PC-3 (cell line): ENCODE measurements around the gene CRYBA1. TPM values are rescaled to one million over a fixed set of nuclear protein-coding genes. Genes with fewer than 3 reads are reported as not detected.

Source experiments
- ATAC-seq: fragments of 200-7000 bp; cut with Tn5 transposase; 2 replicates; pipeline ENCODE4 v1.9.1; 2020; ENCODE audit warnings: mild to moderate bottlenecking, moderate library complexity
- BruUV-seq: library from RNA; stranded (reverse); fragments of 400-500 nt; replicated peaks from 2 replicates; lab custom pipeline; 2021; lab: Mats Ljungman, UMichigan
- CTCF ChIA-PET: fragments of 300-600 bp; sonication (Branson Sonifier 250); formaldehyde crosslinking; loops from one replicate; lab custom pipeline; 2022; ENCODE audit warnings: antibody characterized with exemption; lab: Charles Lee
- POLR2A ChIA-PET: fragments of 300-600 bp; sonication (Branson Sonifier 250); formaldehyde crosslinking; loops from one replicate; lab custom pipeline; 2022; ENCODE audit warnings: antibody characterized with exemption; ENCODE audit not compliant: unreplicated experiment; lab: Charles Lee
- DNase-seq: peaks from one replicate; pipeline ENCODE4 v3.0.0-alpha.2; 2015
- H2AFZ ChIP-seq: fragments of 300-600 bp; sonication (generic); 2 replicates; pipeline ENCODE4 v1.6.0; 2016; ENCODE audit warnings: antibody characterized with exemption, low read length
- H3F3A ChIP-seq: fragments of 300-600 bp; sonication (generic); one replicate; pipeline ENCODE4 v1.6.0; 2017; ENCODE audit warnings: antibody characterized with exemption, low read length, control low read depth, mild to moderate bottlenecking; ENCODE audit not compliant: unreplicated experiment
- H3K27ac ChIP-seq: fragments of 300-600 bp; sonication (generic); 2 replicates; pipeline ENCODE4 v1.5.1; 2016; ENCODE audit warnings: mild to moderate bottlenecking, low read length
- H3K27me3 ChIP-seq: fragments of 300-600 bp; sonication (generic); 2 replicates; pipeline ENCODE4 v1.6.1; 2016; ENCODE audit warnings: low read length, mixed read lengths
- H3K36me3 ChIP-seq: fragments of 300-600 bp; sonication (generic); 2 replicates; pipeline ENCODE4 v1.6.1; 2016; ENCODE audit warnings: low read depth, mixed run types, low read length, mixed read lengths
- H3K4me1 ChIP-seq: fragments of 300-600 bp; sonication (generic); 2 replicates; pipeline ENCODE4 v1.5.1; 2016; ENCODE audit warnings: low read length; ENCODE audit not compliant: insufficient read depth
- H3K4me2 ChIP-seq: fragments of 300-600 bp; sonication (generic); 2 replicates; pipeline ENCODE4 v1.6.0; 2016; ENCODE audit warnings: low read length
- H3K4me3 ChIP-seq: fragments of 300-600 bp; sonication (generic); 2 replicates; pipeline ENCODE4 v1.5.1; 2016; ENCODE audit warnings: mild to moderate bottlenecking, low read length, mixed read lengths
- H3K79me2 ChIP-seq: fragments of 300-600 bp; sonication (generic); 2 replicates; pipeline ENCODE4 v1.6.1; 2017; ENCODE audit warnings: low read length, mixed read lengths
- H3K9ac ChIP-seq: fragments of 300-600 bp; sonication (generic); 2 replicates; pipeline ENCODE4 v1.6.0; 2016; ENCODE audit warnings: mild to moderate bottlenecking, low read length
- H3K9me2 ChIP-seq: fragments of 300-600 bp; sonication (generic); replicated peaks from 2 replicates; pipeline ENCODE4 v1.6.1; 2016; ENCODE audit warnings: mixed run types, low read length, mixed read lengths
- H3K9me3 ChIP-seq: fragments of 300-600 bp; sonication (generic); 2 replicates; pipeline ENCODE4 v1.6.1; 2016; ENCODE audit warnings: low read length, mixed read lengths
- H4K20me1 ChIP-seq: fragments of 300-600 bp; sonication (generic); 2 replicates; pipeline ENCODE4 v1.6.1; 2016; ENCODE audit warnings: low read length, mixed read lengths
- CTCF ChIP-seq: fragments of 300-600 bp; sonication (generic); conservative IDR thresholded peaks from 2 replicates; pipeline ENCODE4 v1.5.1; 2017; ENCODE audit warnings: antibody characterized with exemption, low read depth, mild to moderate bottlenecking, low read length
- EZH2 ChIP-seq: fragments of 300-600 bp; sonication (generic); IDR thresholded peaks from one replicate; pipeline ENCODE4 v1.6.1; 2017; ENCODE audit warnings: antibody characterized with exemption, mild to moderate bottlenecking, low read length; ENCODE audit not compliant: unreplicated experiment
- EZH2phosphoT487 ChIP-seq: fragments of 300-600 bp; sonication (generic); IDR thresholded peaks from 2 replicates; pipeline ENCODE4 v1.6.1; 2018; ENCODE audit warnings: mild to moderate bottlenecking, antibody characterized with exemption, low read length, borderline replicate concordance
- intact Hi-C: fragments of 100-400 bp; cut with micrococcal nuclease; formaldehyde crosslinking; loops from 2 replicates; pipeline ENCODE4 v1.9.0; 2023
- total RNA-seq: library from RNA; depleted of rRNA; stranded (reverse); fragments of >200 nt; gene quantifications from 2 replicates; pipeline ENCODE4 v1.2.3, GENCODE V29; 2014

The CRYBA1 gene
- total RNA-seq, 1 experiment from 2014 or later, result not detected

GRCh38 chr17:29255926-29256522, 9.4 kb downstream of the CRYBA1 start:
- ChIA-PET CTCF (interaction anchor here (0.7 kb wide), 1 partner anchor 110 kb away, joined by 4 read pairs; no protein-coding TSS in a partner anchor), POLR2A (no interaction called here)
- intact Hi-C loops, result no loop called here
- H3F3A ChIP-seq, result no peaks in the 10 kb centered on the region
- no peaks in the 10 kb centered on the region; the same call in 1 of the 2 replicates for H4K20me1 ChIP-seq
- no peaks in the 10 kb centered on the region for H3K79me2 ChIP-seq
- no peak overlapping the region for H3K4me2 ChIP-seq
- no peaks in the 10 kb centered on the region for H3K27me3 ChIP-seq
- H3K9ac ChIP-seq, result no peak overlapping the region
- DNase-seq (no peak), ATAC-seq (no peak)
- H2AFZ ChIP-seq, result no peak overlapping the region
- TF ChIP-seq EZH2, result no peak
- TF ChIP-seq EZH2phosphoT487, result no peak
- TF ChIP-seq CTCF, result no peak
- no peaks in the 10 kb centered on the region for H3K4me1 ChIP-seq
- peaks cover 16% of the 10 kb centered on the region; the same call in 1 of the 2 replicates for H3K36me3 ChIP-seq
- no TSS peak for BruUV-seq
- no peak overlapping the region for H3K4me3 ChIP-seq
- H3K9me2 ChIP-seq, result no peaks in the 10 kb centered on the region
- no peak overlapping the region for H3K27ac ChIP-seq
- H3K9me3 ChIP-seq, result no peaks in the 10 kb centered on the region

- no TSS peak for BruUV-seq
- Histone ChIP-seq H4K20me1 (peaks cover 6% of the 10 kb centered on the region; the same call in 1 of the 2 replicates), H3K27ac (no peak overlapping the region), H2AFZ (no peak overlapping the region), H3K79me2 (0 out of 2 replicates have a peak, but pooled peaks cover 4% of the 10 kb centered on the region), H3F3A (no peaks in the 10 kb centered on the region), H3K4me1 (no peaks in the 10 kb centered on the region), H3K9me3 (no peaks in the 10 kb centered on the region), H3K4me2 (no peak overlapping the region), H3K9ac (no peak overlapping the region), H3K36me3 (peaks cover 24% of the 10 kb centered on the region; the same call in 1 of the 2 replicates), H3K4me3 (no peak overlapping the region), H3K9me2 (no peaks in the 10 kb centered on the region), H3K27me3 (no peaks in the 10 kb centered on the region)
- ATAC-seq, result no peak
- TF ChIP-seq CTCF, result no peak
- TF ChIP-seq EZH2phosphoT487, result no peak
- intact Hi-C loops, result no loop called here
- ChIA-PET CTCF (interaction anchor here (0.7 to 0.8 kb wide), 3 partner anchors 36 to 111 kb away, joined by 4 to 5 read pairs (median 4); no protein-coding TSS in a partner anchor), POLR2A (interaction anchor here (0.6 kb wide), 1 partner anchor 14 kb away, joined by 7 read pairs; no protein-coding TSS in a partner anchor)
- no peak for DNase-seq
These were observed 10.2 kb downstream of the CRYBA1 start for GRCh38 chr17:29256735-29257466.

- H3K4me2 ChIP-seq, result no peak overlapping the region
- no TSS peak for BruUV-seq
- intact Hi-C loops, result no loop called here
- peaks cover 8% of the 10 kb centered on the region; the same call in 1 of the 2 replicates for H4K20me1 ChIP-seq
- no peak overlapping the region for H3K27ac ChIP-seq
- ATAC-seq, result no peak
- DNase-seq, result no peak
- H3K79me2 ChIP-seq, result peaks cover 5% of the 10 kb centered on the region; the same call in 1 of the 2 replicates
- no peaks in the 10 kb centered on the region for H3K4me1 ChIP-seq
- no peaks in the 10 kb centered on the region for H3K27me3 ChIP-seq
- no peak overlapping the region for H3K4me3 ChIP-seq
- POLR2A ChIA-PET, result interaction anchor here (0.6 kb wide), 1 partner anchor 13 kb away, joined by 7 read pairs; no protein-coding TSS in a partner anchor
- no peaks in the 10 kb centered on the region for H3F3A ChIP-seq
- no peak overlapping the region for H3K9ac ChIP-seq
- TF ChIP-seq EZH2phosphoT487 (no peak), CTCF (no peak), EZH2 (no peak)
- H3K9me3 ChIP-seq, result no peaks in the 10 kb centered on the region
- no peak overlapping the region for H2AFZ ChIP-seq
- no peaks in the 10 kb centered on the region for H3K9me2 ChIP-seq
- H3K36me3 ChIP-seq, result peaks cover 29% of the 10 kb centered on the region
- CTCF ChIA-PET, result no interaction called here
These were observed 11.1 kb downstream of the CRYBA1 start for GRCh38 chr17:29257756-29258155.
